Tibial nerve (tissue), 4 donors: Measurements from ENCODE around the gene SNAI3. TPM values are rescaled to one million over a fixed set of nuclear protein-coding genes. Genes with fewer than 3 reads are reported as not detected.
A peak's percentile ranks its signal among the peaks of the same experiment; 100 is the strongest.

Experiments used
- DNase-seq, 2 donors: peaks; one replicate each; pipeline ENCODE4 v3.0.0-alpha.2; 2019; ENCODE audit warnings: low spot score in 2 of 2
- H3K27ac ChIP-seq, 4 donors: fragments of 200-600 bp; sonication (generic) in 3 of 4; one replicate each; pipeline ENCODE4 v1.5.1; 2017 to 2019; ENCODE audit warnings: mild to moderate bottlenecking in 1 of 4
- H3K27me3 ChIP-seq, 2 donors: fragments of 200-600 bp; sonication (generic) in 1 of 2; one replicate each; pipeline versions ENCODE4 v1.5.1 to v1.6.0; 2017 to 2019
- H3K36me3 ChIP-seq, 3 donors: fragments of 200-600 bp; sonication (generic); one replicate each; pipeline ENCODE4 v1.5.1; 2018 to 2019
- H3K4me1 ChIP-seq, 4 donors: fragments of 200-600 bp; sonication (generic) in 3 of 4; one replicate each; pipeline ENCODE4 v1.5.1; 2017 to 2019
- H3K4me3 ChIP-seq, 4 donors: fragments of 200-600 bp; sonication (generic) in 3 of 4; one replicate each; pipeline ENCODE4 v1.5.1; 2017 to 2019; ENCODE audit warnings: mild to moderate bottlenecking in 1 of 4, moderate library complexity in 1 of 4
- H3K9me3 ChIP-seq, 4 donors: fragments of 200-600 bp; sonication (generic) in 3 of 4; one replicate each; pipeline ENCODE4 v1.5.1; 2017 to 2019
- CTCF ChIP-seq, 5 experiments: fragments of 200-600 bp in 3 of 5; fragments of 450-650 bp in 2 of 5; sonication (generic) in 3 of 5; IDR thresholded peaks; one replicate each; pipeline ENCODE4 v1.5.1; 2016 to 2019; ENCODE audit warnings: antibody characterized with exemption in 5 of 5, mild to moderate bottlenecking in 3 of 5, moderate library complexity in 2 of 5
- EP300 ChIP-seq, 2 donors: sonication (generic); formaldehyde crosslinking; IDR thresholded peaks; one replicate each; pipeline ENCODE4 v1.6.1; 2017; ENCODE audit warnings: antibody characterized with exemption in 2 of 2, mild to moderate bottlenecking in 1 of 2
- POLR2A ChIP-seq, 2 donors: fragments of 450-650 bp; IDR thresholded peaks; one replicate each; pipeline ENCODE4 v1.6.1; 2017; ENCODE audit warnings: antibody characterized with exemption in 2 of 2, mild to moderate bottlenecking in 2 of 2, moderate library complexity in 2 of 2
- WGBS, 2 donors: methylation state at CpG; one replicate each; pipeline ENCODE4 v1.1.5; 2018; 5-methylcytosine and 5-hydroxymethylcytosine counted together
- total RNA-seq, 4 donors: library from RNA; depleted of rRNA; stranded (reverse); fragments of >200 nt; gene quantifications; one replicate each; pipeline ENCODE4 v1.1.0, GENCODE V29; 2016

Gene SNAI3
- total RNA-seq, 4 donors from 2014 or later: 0.87 to 1.2 (median 1.0) TPM

DNA sequence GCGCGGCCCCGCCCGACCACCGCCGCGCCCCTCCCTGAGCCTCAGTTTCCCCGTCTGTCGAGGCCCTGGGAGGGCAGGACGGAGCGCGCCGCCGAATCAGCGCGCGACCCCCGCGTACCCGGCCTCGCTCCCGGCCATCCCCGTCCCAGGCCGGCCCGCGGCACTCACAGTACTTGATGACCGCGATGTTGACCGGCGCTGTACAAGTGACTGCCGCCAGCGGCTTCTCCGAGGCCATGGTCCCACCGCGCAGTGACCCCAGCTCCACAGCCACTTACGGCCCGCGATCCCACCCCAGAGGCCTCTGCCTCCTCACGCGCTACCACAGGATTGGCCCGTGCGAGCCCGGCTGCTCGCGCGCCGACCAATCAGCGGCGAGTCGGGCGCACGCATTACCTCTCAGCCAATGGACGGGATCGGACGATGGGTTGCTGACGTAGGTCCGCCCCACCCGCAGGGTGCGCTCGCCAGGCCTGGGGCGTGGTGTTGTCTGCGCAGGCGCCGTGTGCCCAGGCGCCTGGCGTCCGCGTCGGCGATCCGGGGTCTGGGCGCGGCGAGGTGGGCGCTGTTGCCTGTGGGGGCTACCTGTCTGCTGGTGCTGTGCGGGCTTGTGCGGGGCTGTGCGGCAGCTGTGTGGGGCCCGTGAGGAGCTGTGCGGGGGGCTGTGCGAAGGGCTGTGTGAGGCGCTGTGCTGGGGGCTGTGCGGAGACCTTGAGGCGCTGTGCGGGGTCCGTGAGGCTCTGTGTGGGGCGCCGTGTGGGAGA, 23.3 kb downstream of the SNAI3 start, which contains the start of gene MVD:
Gene MVD, minus strand, starts transcription at position 249 of the 764 bp plus-strand sequence. Its CDS starts 11 bp downstream, at position 238.
- DNase-seq: peak; percentile 89 to 93
- TF ChIP-seq CTCF (IDR thresholded peaks at IDR 0.05): peak in 2 of 5 experiments; percentile 44 to 55
- TF ChIP-seq POLR2A (IDR thresholded peaks at IDR 0.05): peak; percentile 42 to 94
- TF ChIP-seq EP300 (IDR thresholded peaks at IDR 0.05): peak; percentile 84 to 94
- H3K4me1 ChIP-seq: peaks cover 0 to 27% (median 10%) of the 10 kb centered on the region in 4 donors
- H3K4me3 ChIP-seq: peak within 1 kb of the TSS; percentile 76 to 88 (median 82)
- H3K27me3 ChIP-seq: no peaks in the 10 kb centered on the region
- WGBS, 2 donors: 0% methylated on average over 21 of the region's 88 CpGs
- peak within 1 kb of the TSS; percentile 75 to 94 (median 91) for H3K27ac ChIP-seq
- peaks cover 0 to 18% (median 0%) of the 10 kb centered on the region in 3 donors for H3K36me3 ChIP-seq
- no peaks in the 10 kb centered on the region for H3K9me3 ChIP-seq

- Histone ChIP-seq H3K9me3 (no peaks in the 10 kb centered on the region), H3K27ac (peak overlapping the region; percentile 75 to 94 (median 91)), H3K27me3 (no peaks in the 10 kb centered on the region), H3K4me1 (peaks cover 0 to 27% (median 10%) of the 10 kb centered on the region in 4 donors), H3K4me3 (peak overlapping the region; percentile 76 to 88 (median 82)), H3K36me3 (peaks cover 0 to 21% (median 0%) of the 10 kb centered on the region in 3 donors)
- DNase-seq: no peak
- TF ChIP-seq CTCF (IDR thresholded peaks at IDR 0.05) (no peak), EP300 (IDR thresholded peaks at IDR 0.05) (no peak), POLR2A (IDR thresholded peaks at IDR 0.05) (no peak)
- WGBS, 2 donors: 1 to 4% methylated on average over 24 to 41 of the region's 49 CpGs
Observed at GRCh38 chr16:88662222-88662842, 24.0 kb downstream of the SNAI3 start.

GRCh38 chr16:88661468-88661867, 24.8 kb downstream of the SNAI3 start:
- Histone ChIP-seq H3K27ac (no peak overlapping the region), H3K27me3 (no peaks in the 10 kb centered on the region), H3K36me3 (peaks cover 0 to 29% (median 0%) of the 10 kb centered on the region in 3 donors), H3K4me3 (no peak overlapping the region), H3K9me3 (no peaks in the 10 kb centered on the region), H3K4me1 (peaks cover 0 to 27% (median 10%) of the 10 kb centered on the region in 4 donors)
- DNase-seq: no peak
- WGBS, 2 donors: 80 to 90% methylated on average over 10 of the region's 10 CpGs
- no peak for TF ChIP-seq POLR2A (IDR thresholded peaks at IDR 0.05)
- no peak for TF ChIP-seq CTCF (IDR thresholded peaks at IDR 0.05)

- H3K36me3 ChIP-seq: peaks cover 0 to 52% (median 6%) of the 10 kb centered on the region in 3 donors
- peaks cover 0 to 20% (median 9%) of the 10 kb centered on the region in 4 donors for H3K4me1 ChIP-seq
- H3K27me3 ChIP-seq: no peaks in the 10 kb centered on the region
- no peaks in the 10 kb centered on the region for H3K9me3 ChIP-seq
- no peak for DNase-seq
- TF ChIP-seq EP300 (IDR thresholded peaks at IDR 0.05) (no peak), POLR2A (IDR thresholded peaks at IDR 0.05) (no peak), CTCF (IDR thresholded peaks at IDR 0.05) (no peak)
- 94% methylated on average over 23 to 25 of the region's 25 CpGs for WGBS, 2 donors
- no peak overlapping the region for H3K27ac ChIP-seq
- no peak overlapping the region for H3K4me3 ChIP-seq
Observed at GRCh38 chr16:88659160-88659559, 27.1 kb downstream of the SNAI3 start.

GRCh38 chr16:88658714-88659113, 27.6 kb downstream of the SNAI3 start:
- no peak for TF ChIP-seq EP300 (IDR thresholded peaks at IDR 0.05)
- TF ChIP-seq CTCF (IDR thresholded peaks at IDR 0.05): no peak
- no peak for TF ChIP-seq POLR2A (IDR thresholded peaks at IDR 0.05)
- no peaks in the 10 kb centered on the region for H3K27me3 ChIP-seq
- no peak overlapping the region for H3K27ac ChIP-seq
- H3K36me3 ChIP-seq: peaks cover 0 to 57% (median 6%) of the 10 kb centered on the region in 3 donors
- no peak overlapping the region for H3K4me3 ChIP-seq
- 89 to 91% methylated on average over 14 of the region's 15 CpGs for WGBS, 2 donors
- DNase-seq: no peak
- H3K4me1 ChIP-seq: peaks cover 0 to 15% (median 7%) of the 10 kb centered on the region in 4 donors
- no peaks in the 10 kb centered on the region for H3K9me3 ChIP-seq
